ENCODE measurements around the gene TRERF1. TPM values are rescaled to one million over a fixed set of nuclear protein-coding genes. Genes with fewer than 3 reads are reported as not detected.

TRERF1 gene, protein sequence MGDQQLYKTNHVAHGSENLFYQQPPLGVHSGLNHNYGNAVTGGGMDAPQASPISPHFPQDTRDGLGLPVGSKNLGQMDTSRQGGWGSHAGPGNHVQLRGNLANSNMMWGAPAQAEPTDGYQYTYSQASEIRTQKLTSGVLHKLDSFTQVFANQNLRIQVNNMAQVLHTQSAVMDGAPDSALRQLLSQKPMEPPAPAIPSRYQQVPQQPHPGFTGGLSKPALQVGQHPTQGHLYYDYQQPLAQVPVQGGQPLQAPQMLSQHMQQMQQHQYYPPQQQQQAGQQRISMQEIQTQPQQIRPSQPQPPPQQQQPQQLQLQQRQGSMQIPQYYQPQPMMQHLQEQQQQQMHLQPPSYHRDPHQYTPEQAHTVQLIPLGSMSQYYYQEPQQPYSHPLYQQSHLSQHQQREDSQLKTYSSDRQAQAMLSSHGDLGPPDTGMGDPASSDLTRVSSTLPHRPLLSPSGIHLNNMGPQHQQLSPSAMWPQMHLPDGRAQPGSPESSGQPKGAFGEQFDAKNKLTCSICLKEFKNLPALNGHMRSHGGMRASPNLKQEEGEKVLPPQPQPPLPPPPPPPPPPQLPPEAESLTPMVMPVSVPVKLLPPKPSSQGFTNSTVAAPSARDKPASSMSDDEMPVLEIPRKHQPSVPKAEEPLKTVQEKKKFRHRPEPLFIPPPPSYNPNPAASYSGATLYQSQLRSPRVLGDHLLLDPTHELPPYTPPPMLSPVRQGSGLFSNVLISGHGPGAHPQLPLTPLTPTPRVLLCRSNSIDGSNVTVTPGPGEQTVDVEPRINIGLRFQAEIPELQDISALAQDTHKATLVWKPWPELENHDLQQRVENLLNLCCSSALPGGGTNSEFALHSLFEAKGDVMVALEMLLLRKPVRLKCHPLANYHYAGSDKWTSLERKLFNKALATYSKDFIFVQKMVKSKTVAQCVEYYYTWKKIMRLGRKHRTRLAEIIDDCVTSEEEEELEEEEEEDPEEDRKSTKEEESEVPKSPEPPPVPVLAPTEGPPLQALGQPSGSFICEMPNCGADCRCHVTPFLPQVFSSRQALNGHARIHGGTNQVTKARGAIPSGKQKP (N-terminal part only)
- 12.8 TPM for total RNA-seq (ENCODE audit: unreplicated experiment)
- long read RNA-seq, partial matches to known transcripts: 0 of 3 reads
- long read RNA-seq, other reads (novel, unspliced or antisense): 3 of 3 reads

GRCh38 chr6:42451333-42452170 is at the start of gene TRERF1:
Gene TRERF1, minus strand, starts transcription at chr6:42451926. Its CDS starts 182,336 bp downstream, at chr6:42269590.
- H3K27ac Mint-ChIP-seq (ENCODE audit: unreplicated experiment): peak within 1 kb of the TSS; percentile 95
- TF ChIP-seq CTCF (IDR thresholded peaks at IDR 0.05; ENCODE audit: partially characterized antibody, unreplicated experiment): no peak
- peaks cover 11% of the 10 kb centered on the region for H3K27me3 Mint-ChIP-seq (ENCODE audit: unreplicated experiment)
- H3K4me1 Mint-ChIP-seq (ENCODE audit: low read depth, unreplicated experiment): peaks cover 29% of the 10 kb centered on the region
- peak within 1 kb of the TSS; percentile 100 for H3K4me3 Mint-ChIP-seq (ENCODE audit: unreplicated experiment)
- no peaks in the 10 kb centered on the region for H3K36me3 Mint-ChIP-seq (ENCODE audit: unreplicated experiment)
- peak; percentile 66 for DNase-seq
- H3K9me3 Mint-ChIP-seq (ENCODE audit: unreplicated experiment): peaks cover 18% of the 10 kb centered on the region

DNA sequence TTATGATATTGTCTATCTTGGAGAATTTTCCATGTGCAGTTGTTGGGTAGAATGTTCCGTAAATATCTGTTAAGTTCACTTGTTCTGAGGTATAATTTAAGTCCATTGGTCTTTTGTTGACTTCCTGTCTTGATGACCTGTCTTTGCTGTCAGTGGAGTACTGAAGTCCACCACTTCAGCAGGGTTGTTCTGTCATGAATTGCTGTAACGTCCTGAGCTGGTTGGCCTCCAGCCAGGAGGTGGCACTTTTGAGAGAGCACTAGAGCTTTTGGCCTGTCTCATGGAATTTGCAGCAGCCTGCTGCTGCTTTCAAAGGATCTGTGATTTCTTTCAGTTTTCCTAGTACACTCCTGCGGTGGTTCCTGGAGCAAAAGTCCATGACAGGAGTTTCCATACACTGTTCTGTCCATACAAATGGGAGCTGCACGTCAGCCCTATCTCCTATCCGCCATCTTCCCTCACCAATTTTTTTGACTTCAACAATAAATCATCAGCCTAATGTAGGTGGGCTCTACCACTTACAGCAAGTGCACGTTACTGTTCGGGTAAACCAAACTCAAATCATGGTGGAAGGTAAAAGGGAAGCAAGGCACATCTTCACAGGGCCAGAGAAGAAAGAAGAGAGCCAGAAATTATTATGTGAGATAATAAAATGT is 46.9 kb upstream of the TRERF1 start:
- no peaks in the 10 kb centered on the region for H3K9me3 Mint-ChIP-seq (ENCODE audit: unreplicated experiment)
- H3K4me3 Mint-ChIP-seq (ENCODE audit: unreplicated experiment): no peak overlapping the region
- peaks cover 3% of the 10 kb centered on the region for H3K27me3 Mint-ChIP-seq (ENCODE audit: unreplicated experiment)
- H3K4me1 Mint-ChIP-seq (ENCODE audit: low read depth, unreplicated experiment): no peaks in the 10 kb centered on the region
- no peak for DNase-seq
- no peak for TF ChIP-seq CTCF (IDR thresholded peaks at IDR 0.05; ENCODE audit: partially characterized antibody, unreplicated experiment)
- no peaks in the 10 kb centered on the region for H3K36me3 Mint-ChIP-seq (ENCODE audit: unreplicated experiment)
- H3K27ac Mint-ChIP-seq (ENCODE audit: unreplicated experiment): no peak overlapping the region

DNA sequence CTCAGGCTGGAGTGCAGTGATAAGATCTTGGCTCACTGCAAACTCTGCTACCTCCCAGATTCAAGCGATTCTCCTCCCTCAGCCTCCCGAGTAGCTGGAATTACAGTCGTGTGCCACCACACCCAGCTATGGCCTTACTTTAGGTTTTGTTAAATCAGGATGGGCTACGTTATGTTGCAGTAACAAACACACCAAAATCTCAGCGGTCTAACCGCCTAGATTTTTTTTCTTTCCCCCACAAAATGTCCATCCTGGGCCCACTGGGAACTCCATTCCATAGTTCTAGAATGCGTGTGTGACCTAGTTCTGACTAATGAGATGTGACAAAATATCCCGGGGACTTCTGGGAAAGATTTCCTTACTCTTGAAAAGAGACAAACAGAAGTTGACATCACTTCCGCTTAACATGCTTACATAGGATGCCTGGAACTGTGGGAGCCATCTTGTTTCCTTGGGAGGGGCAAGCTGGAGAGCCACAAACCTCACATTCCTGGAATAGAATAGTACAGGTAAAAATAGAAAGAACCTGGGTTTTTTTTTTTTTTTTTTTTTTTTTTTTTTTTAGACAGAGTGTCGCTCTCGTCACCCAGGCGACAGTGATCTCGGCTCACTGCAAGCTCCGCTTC is 42.3 kb upstream of the TRERF1 start:
- no peak for TF ChIP-seq CTCF (IDR thresholded peaks at IDR 0.05; ENCODE audit: partially characterized antibody, unreplicated experiment)
- Mint-ChIP-seq H3K27me3 (ENCODE audit: unreplicated experiment) (peaks cover 3% of the 10 kb centered on the region), H3K4me1 (ENCODE audit: low read depth, unreplicated experiment) (no peaks in the 10 kb centered on the region), H3K4me3 (ENCODE audit: unreplicated experiment) (no peak overlapping the region), H3K9me3 (ENCODE audit: unreplicated experiment) (no peaks in the 10 kb centered on the region), H3K36me3 (ENCODE audit: unreplicated experiment) (no peaks in the 10 kb centered on the region), H3K27ac (ENCODE audit: unreplicated experiment) (no peak overlapping the region)
- no peak for DNase-seq

- no peak for TF ChIP-seq CTCF (IDR thresholded peaks at IDR 0.05; ENCODE audit: partially characterized antibody, unreplicated experiment)
- Mint-ChIP-seq H3K4me1 (ENCODE audit: low read depth, unreplicated experiment) (no peaks in the 10 kb centered on the region), H3K27me3 (ENCODE audit: unreplicated experiment) (no peaks in the 10 kb centered on the region), H3K27ac (ENCODE audit: unreplicated experiment) (no peak overlapping the region), H3K9me3 (ENCODE audit: unreplicated experiment) (no peaks in the 10 kb centered on the region), H3K36me3 (ENCODE audit: unreplicated experiment) (no peaks in the 10 kb centered on the region), H3K4me3 (ENCODE audit: unreplicated experiment) (no peak overlapping the region)
- DNase-seq: no peak
Measured at GRCh38 chr6:42488129-42488528, 36.4 kb upstream of the TRERF1 start.
